ENCODE measurements around the gene BDH1.
"Not testable (repeated sequence)": the region's sequence is repeated elsewhere in the genome, so short reads cannot be mapped to it uniquely, and the experiment has no call there.

DNA sequence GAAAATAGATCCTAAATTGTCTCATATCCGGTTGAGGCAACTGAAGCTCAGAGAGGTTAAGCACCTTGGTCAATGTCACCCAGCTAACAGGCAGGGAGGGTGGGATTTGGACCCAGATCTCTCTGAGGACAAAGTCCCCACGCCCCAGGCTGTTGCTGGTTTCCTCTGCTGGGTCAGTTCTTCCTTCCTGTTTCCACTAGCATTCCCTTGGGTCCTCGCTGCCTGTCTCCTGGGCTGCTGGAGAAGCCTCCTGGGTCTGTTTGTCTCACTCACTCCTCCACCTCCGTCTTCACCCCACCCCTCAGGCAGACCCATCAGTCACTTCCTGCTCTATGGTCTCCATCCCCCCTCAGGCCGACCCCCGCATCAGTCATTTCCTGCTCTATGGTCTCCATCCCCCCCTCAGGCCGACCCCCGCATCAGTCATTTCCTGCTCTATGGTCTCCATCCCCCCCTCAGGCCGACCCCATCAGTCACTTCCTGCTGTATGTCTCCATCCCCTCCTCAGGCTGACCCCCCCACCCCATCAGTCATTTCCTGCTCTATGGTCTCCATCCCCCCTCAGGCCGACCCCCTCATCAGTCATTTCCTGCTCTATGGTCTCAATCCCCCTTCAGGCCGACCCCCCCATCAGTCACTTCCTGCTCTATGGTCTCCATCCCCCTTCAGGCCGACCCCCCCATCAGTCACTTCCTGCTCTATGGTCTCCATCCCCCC lies 38.7 kb downstream of the BDH1 start:
- not testable (repeated sequence) for TF ChIP-seq CTCF, POLR2A (IDR thresholded peaks at IDR 0.05)

Data from upper lobe of left lung (tissue), 4 donors.